ENCODE results near the gene PDZD7. TPM values are rescaled to one million over a fixed set of nuclear protein-coding genes. Genes with fewer than 3 reads are reported as not detected.

The PDZD7 gene
- total and polyA plus RNA-seq, 2 donors (not counting 3 experiments of a cell fraction or from before 2014, with no cell fraction given) = 0.41 to 1.6 TPM

DNA sequence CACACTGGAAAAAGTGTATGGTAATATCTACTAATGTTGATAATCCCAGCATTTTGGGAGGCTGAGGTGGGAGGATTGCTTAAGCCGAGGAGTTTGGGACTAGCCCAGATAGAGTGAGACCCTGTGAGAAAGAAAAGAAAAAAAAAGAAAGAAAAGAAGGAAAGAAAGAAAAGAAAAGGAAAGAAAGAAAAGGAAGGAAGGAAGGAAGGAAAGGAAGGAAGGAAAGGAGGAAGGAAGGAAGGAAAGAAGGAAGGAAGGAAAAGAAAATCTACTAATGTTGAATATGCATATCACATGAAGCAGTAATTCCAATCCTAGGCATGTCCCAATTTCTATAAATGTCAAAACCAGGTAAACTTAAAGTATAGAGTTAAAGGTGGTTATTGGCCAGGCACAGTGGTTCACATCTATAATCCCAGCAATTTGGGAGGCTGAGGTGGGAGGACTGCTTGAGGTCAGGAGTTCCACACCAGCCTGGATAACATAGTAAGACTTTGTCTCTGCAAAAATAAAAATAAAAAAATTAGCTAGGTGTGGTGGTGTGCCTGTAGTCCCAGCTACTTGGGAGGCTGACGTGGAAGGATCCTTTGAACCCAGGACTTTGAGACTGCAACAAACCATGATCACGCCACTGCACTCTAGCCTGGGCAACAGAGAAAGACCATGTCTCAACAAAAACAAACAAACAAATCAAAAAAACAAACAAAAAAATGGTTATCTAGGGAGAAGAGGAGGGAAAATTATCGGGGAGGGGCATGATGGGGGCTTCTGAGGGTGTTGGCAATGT lies 25.6 kb upstream of the PDZD7 start:
- Histone ChIP-seq H3K27ac (ENCODE audit: insufficient read depth, low read depth, low read length) (no peak overlapping the region), H2AFZ (ENCODE audit: low read depth, low read length) (no peak overlapping the region), H3K9ac (replicated peaks; ENCODE audit: extremely low read depth, insufficient read depth, low read length) (no peak overlapping the region), H4K20me1 (replicated peaks; ENCODE audit: control insufficient read depth, extremely low read depth, insufficient read depth, low read length) (no peaks in the 10 kb centered on the region), H3K9me1 (replicated peaks; ENCODE audit: control insufficient read depth, extremely low read depth, insufficient read depth, low read length) (no peaks in the 10 kb centered on the region), H3K9me3 (replicated peaks; ENCODE audit: control insufficient read depth, insufficient read depth, low read length) (no peaks in the 10 kb centered on the region), H3K4me2 (ENCODE audit: insufficient read depth, low read length) (no peak overlapping the region), H3K4me1 (ENCODE audit: control insufficient read depth, extremely low read depth, insufficient read depth, low read length) (peaks cover 17% of the 10 kb centered on the region), H3K4me3 (replicated peaks in 1 of 3; ENCODE audit: insufficient read depth in 1 of 3, low read depth in 1 of 3, low read length in 3 of 3) (no peak overlapping the region), H3K27me3 (ENCODE audit: control insufficient read depth in 2 of 2, insufficient read depth in 2 of 2, low read length in 2 of 2) (no peaks in the 10 kb centered on the region), H3K36me3 (ENCODE audit: control insufficient read depth in 2 of 2, extremely low read depth in 1 of 2, insufficient read depth in 2 of 2, low read length in 2 of 2) (no peaks in the 10 kb centered on the region), H3K79me2 (ENCODE audit: control insufficient read depth, insufficient read depth, low read length) (no peaks in the 10 kb centered on the region)
- TF ChIP-seq EZH2 (IDR thresholded peaks at IDR 0.05; ENCODE audit: borderline replicate concordance, low read depth, low read length, severe bottlenecking) (no peak), MYC (IDR thresholded peaks at IDR 0.05; ENCODE audit: low read depth, low read length) (no peak), POLR2A (IDR thresholded peaks at IDR 0.05; ENCODE audit: low read depth, low read length) (no peak), FOS (IDR thresholded peaks at IDR 0.05; ENCODE audit: borderline replicate concordance, insufficient read depth, low read length) (no peak), JUN (IDR thresholded peaks at IDR 0.05; ENCODE audit: borderline replicate concordance, insufficient read depth, insufficient read length, low read depth) (no peak), CTCF (IDR thresholded peaks at IDR 0.05; ENCODE audit: extremely low read depth in 1 of 2, insufficient read depth in 1 of 2, low read depth in 1 of 2, low read length in 2 of 2) (no peak), GATA2 (IDR thresholded peaks at IDR 0.05; ENCODE audit: insufficient read depth, insufficient read length, low read depth, low read length) (no peak), POLR2AphosphoS5 (IDR thresholded peaks at IDR 0.05; ENCODE audit: insufficient read depth, low read depth, low read length) (no peak)
- TF ChIP-seq, protein P1, sequence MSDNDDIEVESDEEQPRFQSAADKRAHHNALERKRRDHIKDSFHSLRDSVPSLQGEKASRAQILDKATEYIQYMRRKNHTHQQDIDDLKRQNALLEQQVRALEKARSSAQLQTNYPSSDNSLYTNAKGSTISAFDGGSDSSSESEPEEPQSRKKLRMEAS (IDR thresholded peaks at IDR 0.05; ENCODE audit: insufficient read depth, insufficient read length) = no peak
- CTCF ChIA-PET = interaction anchor here (0.7 to 4.8 kb wide), 5 partner anchors 12 to 86 kb away, joined by 3 to 44 read pairs (median 8); no protein-coding TSS in a partner anchor
- no TSS peak for BruUV-seq (replicated peaks)
- intact Hi-C loops (cut with micrococcal nuclease) (loop anchor here (2.0 kb wide), 1 partner anchor 14 kb away; no protein-coding TSS in a partner anchor), dilution Hi-C loops (cut with MboI; ENCODE audit: extremely low pct_ligation_motif_present, low sequenced_read_pairs) (no loop called here)
- POLR2A ChIA-PET = no interaction called here
- DNase-seq (ENCODE audit: low read depth, low spot score) (no peak), FAIRE-seq (no peak)

All from endothelial cell of umbilical vein (primary cell).